OCI-LY7 (cell line): ENCODE measurements around the gene OGFRL1. TPM values are rescaled to one million over a fixed set of nuclear protein-coding genes. Genes with fewer than 3 reads are reported as not detected.

Experiments used
- BruUV-seq: library from RNA; stranded (reverse); fragments of 400-500 nt; replicated peaks from 2 replicates; lab custom pipeline; 2021; lab: Mats Ljungman, UMichigan
- CTCF ChIA-PET: fragments of 300-600 bp; sonication (Branson Sonifier 250); formaldehyde crosslinking; loops from one replicate; lab custom pipeline; 2022; ENCODE audit warnings: antibody characterized with exemption; ENCODE audit not compliant: unreplicated experiment; lab: Charles Lee
- POLR2A ChIA-PET: fragments of 300-600 bp; sonication (Branson Sonifier 250); formaldehyde crosslinking; loops from one replicate; lab custom pipeline; 2022; ENCODE audit warnings: antibody characterized with exemption; lab: Charles Lee
- DNase-seq: peaks from one replicate; pipeline ENCODE4 v3.0.0-alpha.2; 2015; ENCODE audit warnings: low spot score
- H2AFZ ChIP-seq: fragments of 200-600 bp; sonication (generic), shearing (Covaris generic); 2 replicates; pipeline ENCODE4 v1.6.1; 2014; ENCODE audit warnings: mild to moderate bottlenecking, antibody characterized with exemption, low read length, moderate library complexity
- H3K27ac ChIP-seq: fragments of 200-600 bp; sonication (generic); 2 replicates; pipeline ENCODE4 v1.5.1; 2014; ENCODE audit warnings: mixed run types, low read depth, mild to moderate bottlenecking, moderate library complexity, low read length, inconsistent platforms; ENCODE audit not compliant: poor library complexity, severe bottlenecking
- H3K36me3 ChIP-seq: fragments of 200-600 bp; sonication (generic); 2 replicates; pipeline ENCODE4 v1.6.1; 2014; ENCODE audit warnings: mild to moderate bottlenecking, antibody characterized with exemption, low read length, moderate library complexity, mixed read lengths; ENCODE audit not compliant: insufficient read depth
- H3K4me1 ChIP-seq: fragments of 200-600 bp; sonication (generic); 2 replicates; pipeline ENCODE4 v1.5.1; 2014; ENCODE audit warnings: mild to moderate bottlenecking, low read length; ENCODE audit not compliant: insufficient read depth, poor library complexity, severe bottlenecking
- H3K4me2 ChIP-seq: fragments of 200-600 bp; sonication (generic); 2 replicates; pipeline ENCODE4 v1.6.1; 2014; ENCODE audit warnings: mild to moderate bottlenecking, low read length
- H3K4me3 ChIP-seq: fragments of 200-600 bp; sonication (generic); 2 replicates; pipeline ENCODE4 v1.5.1; 2014; ENCODE audit warnings: mild to moderate bottlenecking, low read depth, low read length; ENCODE audit not compliant: poor library complexity, severe bottlenecking
- H3K79me2 ChIP-seq: fragments of 200-600 bp; sonication (generic); 2 replicates; pipeline ENCODE4 v1.6.1; 2016; ENCODE audit warnings: low read depth, mild to moderate bottlenecking, low read length, moderate library complexity, mixed read lengths; ENCODE audit not compliant: insufficient read depth
- H3K9me2 ChIP-seq: fragments of 200-600 bp; sonication (generic); 2 replicates; pipeline ENCODE4 v1.6.1; 2016; ENCODE audit warnings: mild to moderate bottlenecking, low read length, mixed read lengths; ENCODE audit not compliant: insufficient read depth
- H3K9me3 ChIP-seq: fragments of 200-600 bp; sonication (generic); 2 replicates; pipeline ENCODE4 v1.6.1; 2014; ENCODE audit warnings: mild to moderate bottlenecking, mixed run types, low read length, mixed read lengths
- H4K20me1 ChIP-seq: fragments of 200-600 bp; sonication (generic); 2 replicates; pipeline ENCODE4 v1.6.1; 2014; ENCODE audit warnings: mild to moderate bottlenecking, antibody characterized with exemption, low read length, moderate library complexity, mixed read lengths; ENCODE audit not compliant: insufficient read depth
- CTCF ChIP-seq: fragments of 200-600 bp; sonication (generic); conservative IDR thresholded peaks from 2 replicates; pipeline ENCODE4 v1.5.1; 2014; ENCODE audit warnings: mild to moderate bottlenecking, antibody characterized with exemption, low read length, moderate library complexity, mixed read lengths
- EZH2phosphoT487 ChIP-seq: fragments of 200-600 bp; sonication (generic); IDR thresholded peaks from 2 replicates; pipeline ENCODE4 v1.6.1; 2018; ENCODE audit warnings: low read depth, borderline replicate concordance, mild to moderate bottlenecking, mixed run types, antibody characterized with exemption, low read length, moderate library complexity, mixed read lengths
- intact Hi-C: fragments of 100-400 bp; cut with micrococcal nuclease; formaldehyde crosslinking; loops from one replicate; pipeline ENCODE4 v1.10.0; 2022; ENCODE audit not compliant: unreplicated experiment
- total RNA-seq, 2 experiments: library from RNA; depleted of rRNA in 1 of 2; stranded (reverse); fragments of >200 nt in 1 of 2; shearing (Covaris generic) in 1 of 2; gene quantifications; 2 replicates each; pipeline ENCODE4 v1.2.3, GENCODE V29; 2014 to 2022

Gene OGFRL1
- total RNA-seq, 2 experiments from 2014 or later: 32.9 to 33.5 TPM

DNA sequence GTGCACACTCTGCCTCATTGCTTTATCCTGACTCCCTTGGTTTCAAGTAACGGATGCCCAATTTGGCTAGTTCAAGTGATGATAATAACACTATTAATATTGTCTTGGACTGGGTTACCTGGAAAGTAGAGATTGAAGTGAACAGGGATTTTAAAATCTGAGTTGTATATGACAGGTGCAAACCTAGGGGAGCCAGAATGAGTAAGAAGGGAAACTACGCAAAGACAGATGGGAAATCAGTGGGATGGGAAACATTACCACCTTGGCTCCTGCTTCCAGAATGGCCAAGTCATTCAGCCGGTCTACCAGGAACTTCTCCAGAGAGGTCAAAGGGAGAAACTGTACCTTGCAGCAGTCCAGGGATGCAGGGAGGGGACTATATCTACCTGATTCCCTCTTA lies 41.9 kb downstream of the OGFRL1 start:
- ChIA-PET CTCF (no interaction called here), POLR2A (no interaction called here)
- DNase-seq: no peak
- no peaks in the 10 kb centered on the region for H4K20me1 ChIP-seq
- H3K36me3 ChIP-seq: no peaks in the 10 kb centered on the region
- no peak overlapping the region for H3K4me2 ChIP-seq
- BruUV-seq: no TSS peak
- no peaks in the 10 kb centered on the region for H3K79me2 ChIP-seq
- intact Hi-C loops: no loop called here
- H2AFZ ChIP-seq: no peak overlapping the region
- no peaks in the 10 kb centered on the region for H3K9me3 ChIP-seq
- TF ChIP-seq CTCF (no peak), EZH2phosphoT487 (no peak)
- H3K9me2 ChIP-seq: no peaks in the 10 kb centered on the region
- H3K4me3 ChIP-seq: no peak overlapping the region
- H3K27ac ChIP-seq: no peak overlapping the region
- no peaks in the 10 kb centered on the region for H3K4me1 ChIP-seq

GRCh38 chr6:71332012-71332411 lies 43.4 kb downstream of the OGFRL1 start:
- Histone ChIP-seq H2AFZ (no peak overlapping the region), H3K79me2 (no peaks in the 10 kb centered on the region), H3K9me2 (no peaks in the 10 kb centered on the region), H3K36me3 (no peaks in the 10 kb centered on the region), H3K27ac (no peak overlapping the region), H4K20me1 (no peaks in the 10 kb centered on the region), H3K4me2 (no peak overlapping the region), H3K4me1 (no peaks in the 10 kb centered on the region), H3K9me3 (no peaks in the 10 kb centered on the region), H3K4me3 (no peak overlapping the region)
- no peak for DNase-seq
- POLR2A ChIA-PET: no interaction called here
- intact Hi-C loops: no loop called here
- TF ChIP-seq CTCF (no peak), EZH2phosphoT487 (no peak)
- BruUV-seq: no TSS peak
- CTCF ChIA-PET: no interaction called here

DNA sequence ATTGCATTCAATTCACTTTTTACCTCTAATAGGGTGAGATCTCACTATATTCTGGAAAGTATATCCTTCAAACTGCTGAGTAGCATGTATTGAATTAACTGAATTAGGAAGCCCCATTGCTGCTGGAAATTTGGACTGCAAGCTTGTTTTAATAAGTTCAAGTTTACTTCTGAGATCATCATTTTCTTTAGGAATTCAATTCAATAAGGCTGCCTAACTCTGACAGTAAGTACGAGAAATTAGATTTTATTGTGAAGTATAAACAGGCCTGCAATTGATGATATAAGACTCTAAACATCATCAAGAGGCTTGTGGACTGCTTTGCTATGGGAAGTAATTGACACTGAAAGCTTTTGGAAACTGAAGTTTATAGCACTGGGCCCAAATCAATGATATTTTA lies 44.4 kb downstream of the OGFRL1 start:
- no peak for DNase-seq
- CTCF ChIA-PET: no interaction called here
- Histone ChIP-seq H3K79me2 (no peaks in the 10 kb centered on the region), H3K9me3 (no peaks in the 10 kb centered on the region), H3K36me3 (no peaks in the 10 kb centered on the region), H3K4me2 (no peak overlapping the region), H2AFZ (no peak overlapping the region), H3K4me3 (no peak overlapping the region), H3K4me1 (no peaks in the 10 kb centered on the region), H3K27ac (no peak overlapping the region), H3K9me2 (no peaks in the 10 kb centered on the region), H4K20me1 (no peaks in the 10 kb centered on the region)
- BruUV-seq: no TSS peak
- TF ChIP-seq CTCF: no peak
- TF ChIP-seq EZH2phosphoT487: no peak
- intact Hi-C loops: no loop called here
- POLR2A ChIA-PET: interaction anchor here (1.0 kb wide), 1 partner anchor 11 kb away, joined by 3 read pairs; no protein-coding TSS in a partner anchor
